ENCODE data around the gene HIC1. TPM values are rescaled to one million over a fixed set of nuclear protein-coding genes. Genes with fewer than 3 reads are reported as not detected.

Gene HIC1
- total RNA-seq, 1 donor from 2014 or later = 97.9 TPM

GRCh38 chr17:2040942-2041560 is 13.9 kb upstream of the HIC1 start:
- H3K4me3 Mint-ChIP-seq = peak overlapping the region; percentile 89
- H3K27ac Mint-ChIP-seq = peak overlapping the region; percentile 78
- no peak for TF ChIP-seq CTCF (IDR thresholded peaks at IDR 0.05; ENCODE audit: unreplicated experiment)
- H3K4me1 Mint-ChIP-seq = peaks cover 18% of the 10 kb centered on the region
- no peak for DNase-seq (ENCODE audit: low spot score in 2 of 2, unreplicated experiment in 2 of 2)
- H3K9me3 Mint-ChIP-seq = no peaks in the 10 kb centered on the region
- peaks cover 17% of the 10 kb centered on the region for H3K36me3 Mint-ChIP-seq
- no peaks in the 10 kb centered on the region for H3K27me3 Mint-ChIP-seq (ENCODE audit: low read depth)

GRCh38 chr17:2041561-2042389 is 13.1 kb upstream of the HIC1 start, which contains the start of gene OVCA2:
OVCA2 (plus strand) TSS chr17:2042022; CDS start chr17:2042048, 26 bp downstream.
- H3K27me3 Mint-ChIP-seq (ENCODE audit: low read depth) = no peaks in the 10 kb centered on the region
- peak within 1 kb of the TSS; percentile 97 for H3K27ac Mint-ChIP-seq
- peak within 1 kb of the TSS; percentile 89 for H3K4me3 Mint-ChIP-seq
- DNase-seq (ENCODE audit: low spot score in 2 of 2, unreplicated experiment in 2 of 2) = peak; percentile 96 to 98
- TF ChIP-seq CTCF (IDR thresholded peaks at IDR 0.05; ENCODE audit: unreplicated experiment) = peak; percentile 61
- H3K9me3 Mint-ChIP-seq = no peaks in the 10 kb centered on the region
- peaks cover 18% of the 10 kb centered on the region for H3K4me1 Mint-ChIP-seq
- H3K36me3 Mint-ChIP-seq = peaks cover 9% of the 10 kb centered on the region

- DNase-seq (ENCODE audit: low spot score in 2 of 2, unreplicated experiment in 2 of 2) = peak in 1 of 2 experiments; percentile 51
- peaks cover 7% of the 10 kb centered on the region for H3K36me3 Mint-ChIP-seq
- H3K27me3 Mint-ChIP-seq (ENCODE audit: low read depth) = no peaks in the 10 kb centered on the region
- TF ChIP-seq CTCF (IDR thresholded peaks at IDR 0.05; ENCODE audit: unreplicated experiment) = no peak
- no peaks in the 10 kb centered on the region for H3K9me3 Mint-ChIP-seq
- peak overlapping the region; percentile 89 for H3K4me3 Mint-ChIP-seq
- H3K4me1 Mint-ChIP-seq = peaks cover 18% of the 10 kb centered on the region
- H3K27ac Mint-ChIP-seq = peak overlapping the region; percentile 97
Observed at GRCh38 chr17:2042390-2042847, 12.5 kb upstream of the HIC1 start.

- Mint-ChIP-seq H3K27ac (peak overlapping the region; percentile 97), H3K36me3 (peaks cover 7% of the 10 kb centered on the region), H3K4me3 (peak overlapping the region; percentile 89), H3K27me3 (ENCODE audit: low read depth) (peaks cover 4% of the 10 kb centered on the region), H3K9me3 (no peaks in the 10 kb centered on the region), H3K4me1 (peaks cover 18% of the 10 kb centered on the region)
- no peak for DNase-seq (ENCODE audit: low spot score in 2 of 2, unreplicated experiment in 2 of 2)
- TF ChIP-seq CTCF (IDR thresholded peaks at IDR 0.05; ENCODE audit: unreplicated experiment) = no peak
Observed at GRCh38 chr17:2042933-2043332, 12.0 kb upstream of the HIC1 start.

GRCh38 chr17:2043785-2044184 is 11.1 kb upstream of the HIC1 start:
- Mint-ChIP-seq H3K27me3 (ENCODE audit: low read depth) (peaks cover 10% of the 10 kb centered on the region), H3K27ac (peak overlapping the region; percentile 97), H3K4me1 (peaks cover 18% of the 10 kb centered on the region), H3K9me3 (no peaks in the 10 kb centered on the region), H3K36me3 (peaks cover under 1% of the 10 kb centered on the region), H3K4me3 (peak overlapping the region; percentile 35)
- no peak for TF ChIP-seq CTCF (IDR thresholded peaks at IDR 0.05; ENCODE audit: unreplicated experiment)
- DNase-seq (ENCODE audit: low spot score in 2 of 2, unreplicated experiment in 2 of 2) = no peak
